Activated CD8-positive, alpha-beta T cell treated with anti-CD3 and anti-CD28 coated beads for 36 hours (primary cell): ENCODE measurements around the gene LACTB. TPM values are rescaled to one million over a fixed set of nuclear protein-coding genes. Genes with fewer than 3 reads are reported as not detected.

Experiments used
- ATAC-seq: fragments of 200-7000 bp; cut with Tn5 transposase; one replicate; pipeline ENCODE4 v1.10.0; 2021; ENCODE audit warnings: mild to moderate bottlenecking, moderate library complexity
- CTCF ChIA-PET: fragments of 350-600 bp; sonication (Branson Sonifier 250); formaldehyde crosslinking; loops from one replicate; lab custom pipeline; 2021; ENCODE audit warnings: antibody characterized with exemption; lab: Charles Lee
- POLR2A ChIA-PET: fragments of 350-600 bp; sonication (Branson Sonifier 250); formaldehyde crosslinking; loops from one replicate; lab custom pipeline; 2021; ENCODE audit warnings: antibody characterized with exemption; lab: Charles Lee
- DNase-seq: peaks from one replicate; pipeline ENCODE4 v3.0.0-alpha.2; 2020
- H3K27ac Mint-ChIP-seq: one replicate; pipeline ENCODE4 v1.8.0; 2021; ENCODE audit warnings: mild to moderate bottlenecking, mixed read lengths
- H3K27me3 Mint-ChIP-seq: one replicate; pipeline ENCODE4 v1.8.0; 2021; ENCODE audit warnings: mixed read lengths
- H3K36me3 Mint-ChIP-seq: one replicate; pipeline ENCODE4 v1.8.0; 2021; ENCODE audit warnings: low read depth, mixed read lengths
- H3K4me1 Mint-ChIP-seq: one replicate; pipeline ENCODE4 v1.8.0; 2021; ENCODE audit warnings: low read depth, mixed read lengths
- H3K4me3 Mint-ChIP-seq: one replicate; pipeline ENCODE4 v1.8.0; 2021; ENCODE audit warnings: mild to moderate bottlenecking, moderate library complexity, mixed read lengths
- H3K9me3 Mint-ChIP-seq: one replicate; pipeline ENCODE4 v1.8.0; 2021; ENCODE audit warnings: mixed read lengths
- intact Hi-C: fragments of 100-400 bp; cut with micrococcal nuclease; formaldehyde crosslinking; loops from one replicate; pipeline ENCODE4 v1.10.0; 2022
- total RNA-seq, 2 experiments: library from RNA; stranded (reverse); gene quantifications; one replicate each; pipeline ENCODE4 v1.2.3, GENCODE V29; 2021
- TF ChIP-seq, protein P1 (sequence below): fragments of 200-600 bp; IDR thresholded peaks from one replicate; pipeline ENCODE4 v1.8.0; 2022; ENCODE audit warnings: antibody characterized with exemption, mild to moderate bottlenecking

LACTB gene
- total RNA-seq, 2 experiments from 2014 or later = 27.3 to 28.3 TPM

DNA sequence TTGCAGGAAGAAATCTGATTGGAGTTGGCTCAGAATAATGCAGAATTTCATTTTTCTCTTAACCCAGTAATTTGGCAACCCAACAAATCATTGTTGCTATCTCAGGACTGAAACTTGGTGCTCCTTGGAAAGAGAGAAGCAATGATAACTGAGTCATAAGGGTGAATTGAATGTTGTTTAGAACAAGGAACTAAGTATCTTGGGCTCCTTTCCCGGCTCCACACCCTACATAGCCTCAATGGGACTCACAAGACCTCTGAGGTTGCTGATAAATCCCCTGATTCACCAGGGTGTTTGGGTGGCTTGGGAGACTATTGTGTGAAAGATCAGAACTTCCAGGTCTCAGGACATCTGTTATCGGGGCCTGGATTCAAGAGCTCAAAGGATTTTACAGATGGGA is 60.0 kb downstream of the LACTB start:
- H3K4me1 Mint-ChIP-seq = peaks cover 14% of the 10 kb centered on the region
- no peaks in the 10 kb centered on the region for H3K36me3 Mint-ChIP-seq
- H3K27ac Mint-ChIP-seq = no peak overlapping the region
- TF ChIP-seq, protein P1, sequence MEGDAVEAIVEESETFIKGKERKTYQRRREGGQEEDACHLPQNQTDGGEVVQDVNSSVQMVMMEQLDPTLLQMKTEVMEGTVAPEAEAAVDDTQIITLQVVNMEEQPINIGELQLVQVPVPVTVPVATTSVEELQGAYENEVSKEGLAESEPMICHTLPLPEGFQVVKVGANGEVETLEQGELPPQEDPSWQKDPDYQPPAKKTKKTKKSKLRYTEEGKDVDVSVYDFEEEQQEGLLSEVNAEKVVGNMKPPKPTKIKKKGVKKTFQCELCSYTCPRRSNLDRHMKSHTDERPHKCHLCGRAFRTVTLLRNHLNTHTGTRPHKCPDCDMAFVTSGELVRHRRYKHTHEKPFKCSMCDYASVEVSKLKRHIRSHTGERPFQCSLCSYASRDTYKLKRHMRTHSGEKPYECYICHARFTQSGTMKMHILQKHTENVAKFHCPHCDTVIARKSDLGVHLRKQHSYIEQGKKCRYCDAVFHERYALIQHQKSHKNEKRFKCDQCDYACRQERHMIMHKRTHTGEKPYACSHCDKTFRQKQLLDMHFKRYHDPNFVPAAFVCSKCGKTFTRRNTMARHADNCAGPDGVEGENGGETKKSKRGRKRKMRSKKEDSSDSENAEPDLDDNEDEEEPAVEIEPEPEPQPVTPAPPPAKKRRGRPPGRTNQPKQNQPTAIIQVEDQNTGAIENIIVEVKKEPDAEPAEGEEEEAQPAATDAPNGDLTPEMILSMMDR = no peak
- no peaks in the 10 kb centered on the region for H3K9me3 Mint-ChIP-seq
- H3K4me3 Mint-ChIP-seq = no peak overlapping the region
- H3K27me3 Mint-ChIP-seq = no peaks in the 10 kb centered on the region
- intact Hi-C loops = no loop called here
- DNase-seq = no peak
- ATAC-seq = no peak
- ChIA-PET CTCF (interaction anchor here (2.6 kb wide), 1 partner anchor 10 kb away, joined by 9 read pairs; no protein-coding TSS in a partner anchor), POLR2A (interaction anchor here (0.6 to 1.6 kb wide), 2 partner anchors 15 to 34 kb away, joined by 4 read pairs; no protein-coding TSS in a partner anchor)

DNA sequence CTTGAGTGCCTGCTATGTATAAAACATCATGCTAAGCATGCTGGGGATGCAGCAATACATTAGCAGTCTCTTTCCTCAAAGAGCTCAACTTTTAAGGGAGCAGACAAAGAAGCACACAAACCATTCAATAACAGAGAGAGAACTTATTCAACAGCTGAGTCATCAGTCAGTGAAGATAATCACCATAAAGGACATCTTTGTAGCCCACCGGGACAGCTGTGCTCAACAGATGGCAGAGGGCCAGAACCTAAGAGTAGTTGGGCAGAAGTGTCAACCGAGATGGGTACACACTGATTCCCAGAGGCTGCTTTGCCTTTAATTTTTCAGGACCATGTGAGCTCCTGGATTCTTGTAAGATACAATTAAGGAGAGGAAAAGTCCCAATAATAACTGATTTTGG is 63.5 kb downstream of the LACTB start:
- POLR2A ChIA-PET = interaction anchor here (1.0 kb wide), 1 partner anchor 12 kb away, joined by 4 read pairs; no protein-coding TSS in a partner anchor
- TF ChIP-seq, protein P1 = no peak
- peaks cover 2% of the 10 kb centered on the region for H3K36me3 Mint-ChIP-seq
- CTCF ChIA-PET = interaction anchor here (0.9 kb wide), 1 partner anchor 19 kb away, joined by 3 read pairs; no protein-coding TSS in a partner anchor
- H3K27ac Mint-ChIP-seq = no peak overlapping the region
- ATAC-seq = no peak
- H3K4me1 Mint-ChIP-seq = peaks cover 14% of the 10 kb centered on the region
- intact Hi-C loops = no loop called here
- DNase-seq = no peak
- no peak overlapping the region for H3K4me3 Mint-ChIP-seq
- H3K9me3 Mint-ChIP-seq = no peaks in the 10 kb centered on the region
- no peaks in the 10 kb centered on the region for H3K27me3 Mint-ChIP-seq

DNA sequence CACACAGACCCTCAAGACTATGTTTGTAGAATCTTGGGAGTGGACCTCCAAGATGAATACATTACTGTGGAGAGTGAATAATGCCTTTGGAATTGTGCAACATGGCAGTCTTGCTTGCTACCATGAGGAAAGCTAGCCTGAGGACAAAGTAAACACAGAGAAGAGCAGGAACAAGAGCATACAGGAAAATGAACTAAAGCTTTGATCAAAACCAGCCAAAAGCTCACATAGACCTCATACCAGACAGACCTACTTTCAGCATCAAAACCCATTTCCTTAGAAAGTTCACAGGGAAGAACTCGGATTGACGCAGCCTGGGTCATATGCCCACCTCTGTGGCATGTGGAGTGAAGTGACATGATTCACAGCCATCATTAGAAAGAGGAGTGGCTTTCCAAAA is 64.4 kb downstream of the LACTB start:
- peaks cover 10% of the 10 kb centered on the region for H3K36me3 Mint-ChIP-seq
- TF ChIP-seq, protein P1 = no peak
- H3K27me3 Mint-ChIP-seq = no peaks in the 10 kb centered on the region
- peaks cover 14% of the 10 kb centered on the region for H3K4me1 Mint-ChIP-seq
- H3K4me3 Mint-ChIP-seq = no peak overlapping the region
- H3K9me3 Mint-ChIP-seq = no peaks in the 10 kb centered on the region
- no peak overlapping the region for H3K27ac Mint-ChIP-seq
- POLR2A ChIA-PET = interaction anchor here (0.6 to 1.0 kb wide), 2 partner anchors 28 to 52 kb away, joined by 3 read pairs; no protein-coding TSS in a partner anchor
- DNase-seq (no peak), ATAC-seq (no peak)
- intact Hi-C loops = no loop called here
- CTCF ChIA-PET = no interaction called here

DNA sequence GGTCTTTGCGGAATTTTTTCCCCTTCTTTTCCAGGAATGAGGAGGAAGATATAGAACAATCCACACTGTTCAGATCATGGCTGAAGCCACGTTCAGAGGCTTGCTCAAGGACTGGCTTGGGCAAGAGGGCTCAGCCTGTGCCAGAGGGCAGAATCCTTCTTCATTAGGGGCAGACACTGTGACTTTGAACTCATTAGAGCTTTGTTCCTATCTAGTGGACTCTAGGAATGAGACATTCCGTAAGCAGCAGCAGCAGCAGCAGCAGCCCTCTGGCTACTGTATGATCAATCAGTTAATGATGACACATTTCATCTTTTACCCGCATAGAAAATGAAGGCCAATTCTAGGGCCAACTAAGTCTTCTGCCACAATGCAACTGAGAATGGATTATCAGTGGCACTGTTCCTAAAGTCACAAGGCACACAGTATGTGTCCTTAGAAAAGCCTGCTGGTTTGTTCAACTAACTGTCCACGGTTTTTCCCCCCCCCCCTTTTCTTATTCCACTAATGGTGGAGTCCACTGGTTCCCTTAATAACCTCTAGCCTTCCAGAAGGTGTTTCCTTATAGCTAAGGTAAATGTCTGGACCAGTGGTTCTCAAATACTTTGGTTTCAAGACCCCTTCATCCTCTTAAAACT is 66.0 kb downstream of the LACTB start:
- H3K36me3 Mint-ChIP-seq = peaks cover 24% of the 10 kb centered on the region
- intact Hi-C loops = no loop called here
- TF ChIP-seq, protein P1 = no peak
- H3K27me3 Mint-ChIP-seq = no peaks in the 10 kb centered on the region
- ChIA-PET CTCF (interaction anchor here (0.6 to 1.0 kb wide), 2 partner anchors 75 to 139 kb away, joined by 4 to 5 read pairs; no protein-coding TSS in a partner anchor), POLR2A (interaction anchor here (0.6 to 1.3 kb wide), 6 partner anchors 8 to 325 kb away, joined by 3 to 5 read pairs (median 4); partner anchors contain the start of gene RPS27L)
- no peak overlapping the region for H3K27ac Mint-ChIP-seq
- no peaks in the 10 kb centered on the region for H3K9me3 Mint-ChIP-seq
- H3K4me3 Mint-ChIP-seq = no peak overlapping the region
- ATAC-seq (no peak), DNase-seq (no peak)
- H3K4me1 Mint-ChIP-seq = peaks cover 23% of the 10 kb centered on the region
